H1 (cell line): ENCODE data around the gene IGFBP6. TPM values are rescaled to one million over a fixed set of nuclear protein-coding genes. Genes with fewer than 3 reads are reported as not detected.
A peak's percentile ranks its signal among the peaks of the same experiment; 100 is the strongest.

Experiments used
- ASH2L ChIP-seq: fragments of 200-600, 300-600 bp; sonication (generic); IDR thresholded peaks from one replicate; pipeline ENCODE4 v1.7.1; 2017; ENCODE audit warnings: low read length
- BCL11A ChIP-seq, 2 experiments: IDR thresholded peaks; one replicate each; pipeline ENCODE4 v1.6.1; 2011; ENCODE audit warnings: low read depth in 2 of 2, low read length in 2 of 2, mild to moderate bottlenecking in 2 of 2
- CBX5 ChIP-seq: fragments of 300-800, 300-1000 bp; sonication (generic); IDR thresholded peaks from 2 replicates; pipeline ENCODE4 v1.7.1; 2016; ENCODE audit warnings: antibody characterized with exemption, low read length, low read depth
- CBX8 ChIP-seq: fragments of 300-800, 300-1000 bp; sonication (generic); IDR thresholded peaks from 2 replicates; pipeline ENCODE4 v1.7.1; 2016; ENCODE audit warnings: low read depth, low read length, borderline replicate concordance
- CEBPB ChIP-seq: IDR thresholded peaks from 2 replicates; pipeline ENCODE4 v1.6.1; 2012; ENCODE audit warnings: low read depth, low read length
- EP300 ChIP-seq, 2 experiments: IDR thresholded peaks; 1 replicate in 1 of 2; 2 replicates in 1 of 2; pipeline ENCODE4 v1.6.1; 2011 to 2012; ENCODE audit warnings: low read depth in 2 of 2, low read length in 2 of 2, mild to moderate bottlenecking in 2 of 2, borderline replicate concordance in 1 of 2, inconsistent platforms in 1 of 2, moderate library complexity in 1 of 2
- JUN ChIP-seq: IDR thresholded peaks from 2 replicates; pipeline ENCODE4 v1.6.1; 2011; ENCODE audit warnings: low read depth, mild to moderate bottlenecking, improper control_type of control experiment, low read length
- JUND ChIP-seq: IDR thresholded peaks from 2 replicates; pipeline ENCODE4 v1.6.1; 2011; ENCODE audit warnings: mild to moderate bottlenecking, improper control_type of control experiment, low read length
- KDM4A ChIP-seq: IDR thresholded peaks from one replicate; pipeline ENCODE4 v1.7.1; 2012; ENCODE audit warnings: low read depth, mild to moderate bottlenecking, moderate library complexity, low read length, inconsistent platforms; ENCODE audit not compliant: severe bottlenecking
- POLR2A ChIP-seq, 2 experiments: IDR thresholded peaks; 1 replicate in 1 of 2; 2 replicates in 1 of 2; pipeline ENCODE4 v1.6.1; 2011; ENCODE audit warnings: low read depth in 2 of 2, low read length in 2 of 2, mild to moderate bottlenecking in 2 of 2; ENCODE audit errors: control extremely low read depth in 1 of 2
- POLR2AphosphoS5 ChIP-seq: IDR thresholded peaks from 2 replicates; pipeline ENCODE4 v1.6.1; 2011; ENCODE audit warnings: low read depth, low read length
- POU5F1 ChIP-seq: IDR thresholded peaks from 2 replicates; pipeline ENCODE4 v1.6.1; 2011; ENCODE audit warnings: low read depth, mild to moderate bottlenecking, low read length, moderate library complexity
- RAD21 ChIP-seq, 2 experiments: IDR thresholded peaks in 1 of 2; conservative IDR thresholded peaks in 1 of 2; 2 replicates each; pipeline ENCODE4 v1.6.1; 2011; ENCODE audit warnings: low read depth in 2 of 2, low read length in 2 of 2, improper control_type of control experiment in 1 of 2, inconsistent platforms in 1 of 2, mild to moderate bottlenecking in 1 of 2, moderate library complexity in 1 of 2
- RFX5 ChIP-seq: IDR thresholded peaks from 2 replicates; pipeline ENCODE4 v1.6.1; 2011; ENCODE audit warnings: low read depth, low read length, improper control_type of control experiment, borderline replicate concordance
- RXRA ChIP-seq: IDR thresholded peaks from 2 replicates; pipeline ENCODE4 v1.6.1; 2011; ENCODE audit warnings: low read depth, mild to moderate bottlenecking, low read length, moderate library complexity; ENCODE audit not compliant: insufficient read depth
- SIN3A ChIP-seq, 2 experiments: IDR thresholded peaks in 1 of 2; conservative IDR thresholded peaks in 1 of 2; 2 replicates each; pipeline ENCODE4 v1.6.1; 2011 to 2012; ENCODE audit warnings: low read length in 2 of 2, improper control_type of control experiment in 1 of 2, low read depth in 1 of 2, mild to moderate bottlenecking in 1 of 2
- SIRT6 ChIP-seq: IDR thresholded peaks from one replicate; pipeline ENCODE4 v1.7.1; 2012; ENCODE audit warnings: low read length, inconsistent platforms
- SP4 ChIP-seq: IDR thresholded peaks from 2 replicates; pipeline ENCODE4 v1.6.1; 2012; ENCODE audit warnings: low read length, inconsistent platforms
- TEAD4 ChIP-seq: IDR thresholded peaks from 2 replicates; pipeline ENCODE4 v1.6.1; 2012; ENCODE audit warnings: low read depth, low read length, inconsistent platforms, mixed read lengths
- polyA plus RNA-seq, 7 experiments: library from polyadenylated mRNA; depleted of rRNA in 3 of 7; stranded (reverse) in 5 of 7; unstranded in 2 of 7; fragments of >200 nt in 5 of 7; fragments of 200-250 nt in 2 of 7; gene quantifications; 1 replicate in 5 of 7; 2 replicates in 1 of 7; 4 replicates in 1 of 7; pipeline versions ENCODE4 v1.2.1 to v1.2.3, GENCODE V29; 2011 to 2013; ENCODE audit warnings: missing spikeins in 2 of 7, mixed read lengths in 2 of 7
- total RNA-seq: library from RNA; stranded (reverse); fragmentation: NEBNext Ultra II Directional; extraction: Animal tissue kit (Norgen Biotek cat#: 25700); gene quantifications from 2 replicates; pipeline ENCODE4 v1.2.1, GENCODE V29; 2021
- TF ChIP-seq, protein P1 (sequence below): IDR thresholded peaks from 2 replicates; pipeline ENCODE4 v1.6.1; 2011; ENCODE audit warnings: low read length, improper control_type of control experiment
- TF ChIP-seq, protein P2 (sequence below): IDR thresholded peaks from 2 replicates; pipeline ENCODE4 v1.6.1; 2012; ENCODE audit warnings: inconsistent platforms

Gene IGFBP6
- total and polyA plus RNA-seq, 2 of the 8 experiments (the other 6 are each of a cell fraction or from before 2014, with no cell fraction given) = 13.7 to 14.7 TPM

DNA sequence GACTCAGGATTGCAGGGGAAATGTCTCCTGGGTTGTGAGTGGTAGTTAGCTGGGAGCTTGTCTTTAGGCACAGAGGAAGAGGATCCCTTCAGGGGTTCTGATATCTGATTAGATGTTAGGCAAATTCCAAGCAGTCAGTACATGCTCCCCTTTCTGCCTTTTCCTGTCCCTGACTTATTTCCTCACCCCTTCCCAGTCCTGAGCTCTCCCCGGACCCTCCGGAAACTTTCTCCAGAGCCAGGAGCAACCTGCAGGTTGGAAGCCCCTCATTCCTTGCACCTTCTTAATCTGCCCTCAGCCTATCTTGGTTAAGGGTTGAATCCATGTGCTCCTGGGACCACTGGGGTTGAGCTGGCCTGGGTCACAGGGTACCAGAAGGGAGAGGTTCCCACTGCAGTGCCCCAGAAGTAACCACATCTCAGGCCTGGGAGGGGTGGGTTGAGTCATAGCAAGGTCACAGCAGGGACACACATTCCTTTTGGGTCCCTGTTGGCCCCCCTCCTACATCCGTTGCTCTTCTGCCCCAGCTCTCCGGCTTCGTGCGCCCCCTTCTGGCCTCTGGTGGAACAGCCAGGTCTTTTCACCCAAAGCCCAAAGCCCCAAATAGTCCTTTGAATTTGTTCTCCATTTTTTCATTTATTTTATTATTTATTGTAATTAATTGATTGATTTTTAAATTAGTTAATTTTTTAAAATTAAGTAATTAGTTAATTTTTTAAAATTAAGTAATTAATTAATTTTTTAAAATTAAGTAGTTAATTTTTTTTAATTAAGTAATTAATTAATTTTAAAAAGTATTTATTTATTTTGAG lies 1.8 kb downstream of the IGFBP6 start (continued):
- TF ChIP-seq POU5F1 (no peak), TEAD4 (peak; percentile 85), JUND (peak; percentile 87), RAD21 (IDR thresholded peaks at IDR 0.05 in 1 of 2, conservative IDR thresholded peaks at IDR 0.05 in 1 of 2; ENCODE audit: low read depth in 2 of 2, low read length in 2 of 2) (peak; percentile 79 to 81), BCL11A (IDR thresholded peaks at IDR 0.05; ENCODE audit: low read depth in 2 of 2, low read length in 2 of 2) (no peak), CBX5 (no peak), SIN3A (conservative IDR thresholded peaks at IDR 0.05 in 1 of 2, IDR thresholded peaks at IDR 0.05 in 1 of 2; ENCODE audit: low read depth in 1 of 2, low read length in 2 of 2) (no peak), CBX8 (no peak), ASH2L (no peak), RXRA (0 out of 2 replicates have a peak, but pooled peaks have one; percentile 51), POLR2AphosphoS5 (no peak), CEBPB (no peak), SIRT6 (no peak), KDM4A (no peak), JUN (0 out of 2 replicates have a peak, but pooled peaks have one; percentile 31), SP4 (no peak), POLR2A (IDR thresholded peaks at IDR 0.05; ENCODE audit: control extremely low read depth in 1 of 2, low read depth in 2 of 2, low read length in 2 of 2) (no peak), RFX5 (no peak), EP300 (IDR thresholded peaks at IDR 0.05; ENCODE audit: borderline replicate concordance in 1 of 2, low read depth in 2 of 2, low read length in 2 of 2) (no peak)
- TF ChIP-seq, protein P1, sequence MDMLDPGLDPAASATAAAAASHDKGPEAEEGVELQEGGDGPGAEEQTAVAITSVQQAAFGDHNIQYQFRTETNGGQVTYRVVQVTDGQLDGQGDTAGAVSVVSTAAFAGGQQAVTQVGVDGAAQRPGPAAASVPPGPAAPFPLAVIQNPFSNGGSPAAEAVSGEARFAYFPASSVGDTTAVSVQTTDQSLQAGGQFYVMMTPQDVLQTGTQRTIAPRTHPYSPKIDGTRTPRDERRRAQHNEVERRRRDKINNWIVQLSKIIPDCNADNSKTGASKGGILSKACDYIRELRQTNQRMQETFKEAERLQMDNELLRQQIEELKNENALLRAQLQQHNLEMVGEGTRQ = no peak
- TF ChIP-seq, protein P2, sequence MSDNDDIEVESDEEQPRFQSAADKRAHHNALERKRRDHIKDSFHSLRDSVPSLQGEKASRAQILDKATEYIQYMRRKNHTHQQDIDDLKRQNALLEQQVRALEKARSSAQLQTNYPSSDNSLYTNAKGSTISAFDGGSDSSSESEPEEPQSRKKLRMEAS = no peak
